Hepatocyte (in vitro differentiated cells): ENCODE data around the gene CTNNA3. TPM values are rescaled to one million over a fixed set of nuclear protein-coding genes. Genes with fewer than 3 reads are reported as not detected.

ENCODE experiments used
- DNase-seq: peaks from one replicate; pipeline ENCODE4 v3.0.0-alpha.2; 2016; ENCODE audit warnings: low spot score
- H2AFZ ChIP-seq: fragments of 200-600 bp; sonication (generic); 2 replicates; pipeline ENCODE4 v1.6.0; 2016; ENCODE audit warnings: antibody characterized with exemption, mild to moderate bottlenecking
- H3K27ac ChIP-seq: fragments of 200-600 bp; sonication (generic); 2 replicates; pipeline ENCODE4 v1.5.1; 2016; ENCODE audit warnings: mild to moderate bottlenecking
- H3K27me3 ChIP-seq: fragments of 200-600 bp; sonication (generic); 2 replicates; pipeline ENCODE4 v1.6.1; 2016
- H3K36me3 ChIP-seq: fragments of 200-600 bp; sonication (generic); replicated peaks from 2 replicates; pipeline ENCODE4 v1.5.1; 2016; ENCODE audit warnings: low read depth; ENCODE audit not compliant: insufficient read depth
- H3K4me1 ChIP-seq: fragments of 200-600 bp; sonication (generic); 2 replicates; pipeline ENCODE4 v1.5.1; 2016; ENCODE audit warnings: mild to moderate bottlenecking, moderate library complexity; ENCODE audit not compliant: insufficient read depth
- H3K4me2 ChIP-seq: fragments of 200-600 bp; sonication (generic); 2 replicates; pipeline ENCODE4 v1.6.0; 2016
- H3K4me3 ChIP-seq: fragments of 200-600 bp; sonication (generic); 2 replicates; pipeline ENCODE4 v1.5.1; 2016; ENCODE audit warnings: mild to moderate bottlenecking
- H3K79me2 ChIP-seq: fragments of 200-600 bp; sonication (generic); 2 replicates; pipeline ENCODE4 v1.6.0; 2017; ENCODE audit warnings: mild to moderate bottlenecking
- H3K9me2 ChIP-seq: fragments of 200-600 bp; sonication (generic); replicated peaks from 2 replicates; pipeline ENCODE4 v1.6.0; 2017; ENCODE audit warnings: mild to moderate bottlenecking; ENCODE audit not compliant: insufficient read depth
- H3K9me3 ChIP-seq: fragments of 200-600 bp; sonication (generic); 2 replicates; pipeline ENCODE4 v1.5.1; 2016; ENCODE audit warnings: low read depth, mild to moderate bottlenecking
- H4K20me1 ChIP-seq: fragments of 200-600 bp; sonication (generic); 2 replicates; pipeline ENCODE4 v1.6.0; 2016; ENCODE audit warnings: mild to moderate bottlenecking; ENCODE audit not compliant: insufficient read depth, poor library complexity, severe bottlenecking
- EZH2 ChIP-seq: fragments of 200-600 bp; sonication (generic); IDR thresholded peaks from 2 replicates; pipeline ENCODE4 v1.6.1; 2016; ENCODE audit warnings: antibody characterized with exemption, mild to moderate bottlenecking, borderline replicate concordance
- EZH2phosphoT487 ChIP-seq: fragments of 200-600 bp; sonication (generic); IDR thresholded peaks from one replicate; pipeline ENCODE4 v1.6.1; 2018; ENCODE audit warnings: antibody characterized with exemption, mild to moderate bottlenecking, low read depth, moderate library complexity; ENCODE audit not compliant: unreplicated experiment, severe bottlenecking
- WGBS: methylation state at CpG from one replicate; pipeline ENCODE4 v1.1.6; 2016; ENCODE audit warnings: low lambda C conversion rate; ENCODE audit errors: missing lambda C conversion rate; 5-methylcytosine and 5-hydroxymethylcytosine counted together
- polyA plus RNA-seq: library from polyadenylated mRNA; unstranded; fragments of >200 nt; fragmentation: Nextera tagmentation; extraction: Ambion mirVana; gene quantifications from 2 replicates; pipeline ENCODE4 v1.2.1, GENCODE V29; 2016
- total RNA-seq: library from RNA; depleted of rRNA; stranded (reverse); fragments of >200 nt; gene quantifications from 2 replicates; pipeline ENCODE4 v1.2.3, GENCODE V29; 2014
- TF ChIP-seq, protein P1 (sequence below): fragments of 200-600 bp; sonication (generic); IDR thresholded peaks from 2 replicates; pipeline ENCODE4 v1.5.1; 2016; ENCODE audit warnings: antibody characterized with exemption, mild to moderate bottlenecking; ENCODE audit not compliant: poor library complexity

CTNNA3 gene
- total and polyA plus RNA-seq, 2 experiments from 2014 or later: 12.9 to 25.9 TPM

DNA sequence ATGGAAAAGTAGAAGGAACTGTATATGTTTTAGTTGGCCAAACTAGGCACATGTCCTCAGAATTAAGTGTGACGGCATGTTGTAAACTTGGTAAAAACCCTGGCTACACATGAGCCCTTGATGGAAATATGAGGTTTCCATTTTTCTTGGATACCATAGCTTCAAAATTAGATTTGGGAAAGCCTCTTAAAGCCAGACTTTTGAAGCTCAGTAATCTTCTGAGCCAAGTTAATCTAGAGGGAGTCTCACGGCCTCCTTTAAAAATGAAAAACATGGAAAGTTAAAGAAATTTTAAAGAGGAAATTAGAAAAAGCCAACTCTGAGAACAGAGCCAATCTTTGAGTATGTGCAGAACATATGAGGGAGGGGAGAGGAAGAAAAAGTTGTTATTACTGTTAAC is 376.0 kb downstream of the CTNNA3 start:
- no peak overlapping the region for H3K4me3 ChIP-seq
- no peaks in the 10 kb centered on the region for H3K79me2 ChIP-seq
- H3K4me1 ChIP-seq: no peaks in the 10 kb centered on the region
- H3K27ac ChIP-seq: no peak overlapping the region
- TF ChIP-seq, protein P1, sequence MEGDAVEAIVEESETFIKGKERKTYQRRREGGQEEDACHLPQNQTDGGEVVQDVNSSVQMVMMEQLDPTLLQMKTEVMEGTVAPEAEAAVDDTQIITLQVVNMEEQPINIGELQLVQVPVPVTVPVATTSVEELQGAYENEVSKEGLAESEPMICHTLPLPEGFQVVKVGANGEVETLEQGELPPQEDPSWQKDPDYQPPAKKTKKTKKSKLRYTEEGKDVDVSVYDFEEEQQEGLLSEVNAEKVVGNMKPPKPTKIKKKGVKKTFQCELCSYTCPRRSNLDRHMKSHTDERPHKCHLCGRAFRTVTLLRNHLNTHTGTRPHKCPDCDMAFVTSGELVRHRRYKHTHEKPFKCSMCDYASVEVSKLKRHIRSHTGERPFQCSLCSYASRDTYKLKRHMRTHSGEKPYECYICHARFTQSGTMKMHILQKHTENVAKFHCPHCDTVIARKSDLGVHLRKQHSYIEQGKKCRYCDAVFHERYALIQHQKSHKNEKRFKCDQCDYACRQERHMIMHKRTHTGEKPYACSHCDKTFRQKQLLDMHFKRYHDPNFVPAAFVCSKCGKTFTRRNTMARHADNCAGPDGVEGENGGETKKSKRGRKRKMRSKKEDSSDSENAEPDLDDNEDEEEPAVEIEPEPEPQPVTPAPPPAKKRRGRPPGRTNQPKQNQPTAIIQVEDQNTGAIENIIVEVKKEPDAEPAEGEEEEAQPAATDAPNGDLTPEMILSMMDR: no peak
- no peak for TF ChIP-seq EZH2phosphoT487
- no peak for TF ChIP-seq EZH2
- H4K20me1 ChIP-seq: no peaks in the 10 kb centered on the region
- H3K36me3 ChIP-seq: no peaks in the 10 kb centered on the region
- no peaks in the 10 kb centered on the region for H3K27me3 ChIP-seq
- 41% methylated on average over 2 of the region's 2 CpGs for WGBS
- H3K4me2 ChIP-seq: no peak overlapping the region
- H3K9me3 ChIP-seq: no peaks in the 10 kb centered on the region
- H3K9me2 ChIP-seq: no peaks in the 10 kb centered on the region
- no peak overlapping the region for H2AFZ ChIP-seq
- no peak for DNase-seq

DNA sequence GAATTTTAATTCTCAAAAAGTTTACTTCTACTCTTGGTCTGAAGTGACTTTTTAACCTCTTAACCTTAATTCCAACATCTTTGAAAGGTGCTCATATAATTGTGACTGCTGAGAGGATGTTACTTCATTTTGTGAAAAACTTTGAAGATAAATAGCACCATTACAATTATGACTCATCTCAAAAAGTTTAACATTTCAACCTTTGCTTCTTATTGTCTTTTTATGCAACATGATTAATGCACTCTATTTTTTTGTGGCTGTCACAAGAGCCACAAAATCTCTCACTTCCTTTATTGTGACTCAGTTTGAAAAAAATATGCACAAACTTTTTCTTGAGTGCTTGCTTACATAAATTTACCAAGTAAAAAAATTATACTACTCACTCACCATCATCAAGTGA is 387.1 kb downstream of the CTNNA3 start:
- Histone ChIP-seq H3K27ac (no peak overlapping the region), H3K9me3 (no peaks in the 10 kb centered on the region), H3K4me2 (no peak overlapping the region), H3K79me2 (no peaks in the 10 kb centered on the region), H3K4me1 (no peaks in the 10 kb centered on the region), H3K4me3 (no peak overlapping the region), H3K36me3 (no peaks in the 10 kb centered on the region), H4K20me1 (no peaks in the 10 kb centered on the region), H2AFZ (no peak overlapping the region), H3K27me3 (no peaks in the 10 kb centered on the region), H3K9me2 (no peaks in the 10 kb centered on the region)
- DNase-seq: no peak
- TF ChIP-seq, protein P1: no peak
- TF ChIP-seq EZH2phosphoT487 (no peak), EZH2 (no peak)

DNA sequence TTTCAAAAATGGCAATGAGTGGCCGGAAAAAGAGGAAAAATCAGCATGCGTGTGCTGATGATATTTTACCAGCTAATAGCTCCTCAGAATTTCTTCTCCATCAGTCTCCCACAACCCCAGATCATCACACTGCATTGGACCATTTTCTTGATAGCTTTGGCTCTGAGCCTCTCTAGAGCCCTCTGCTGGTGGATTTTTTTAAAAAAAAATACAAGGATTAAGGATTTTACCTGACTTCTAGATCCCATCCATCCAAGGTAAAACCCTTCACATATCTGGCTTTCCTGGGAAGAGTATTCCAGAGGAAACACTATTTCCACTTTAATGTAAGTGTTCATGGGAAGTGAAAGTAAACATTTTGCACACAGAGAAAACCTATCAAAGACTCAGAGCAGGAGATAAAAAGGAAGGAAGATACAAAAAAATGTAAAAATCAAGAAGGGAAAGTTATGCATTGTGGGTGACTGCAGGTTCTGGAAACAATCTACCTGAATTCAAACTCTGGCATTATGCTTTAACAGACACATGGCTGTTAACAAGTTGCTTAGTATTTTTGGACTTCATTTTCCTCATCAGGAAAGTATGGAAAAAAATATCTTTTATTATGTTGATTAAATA is 389.3 kb downstream of the CTNNA3 start:
- H3K36me3 ChIP-seq: no peaks in the 10 kb centered on the region
- peak; percentile 40 for DNase-seq
- H3K27ac ChIP-seq: no peak overlapping the region
- no peak overlapping the region for H3K4me2 ChIP-seq
- no peaks in the 10 kb centered on the region for H3K4me1 ChIP-seq
- H3K9me3 ChIP-seq: no peaks in the 10 kb centered on the region
- H3K79me2 ChIP-seq: no peaks in the 10 kb centered on the region
- no peaks in the 10 kb centered on the region for H3K27me3 ChIP-seq
- WGBS: 79% methylated on average over 2 of the region's 2 CpGs
- H4K20me1 ChIP-seq: no peaks in the 10 kb centered on the region
- H3K4me3 ChIP-seq: no peak overlapping the region
- H2AFZ ChIP-seq: no peak overlapping the region
- H3K9me2 ChIP-seq: no peaks in the 10 kb centered on the region
- TF ChIP-seq EZH2: no peak
- TF ChIP-seq, protein P1: peak; percentile 53

DNA sequence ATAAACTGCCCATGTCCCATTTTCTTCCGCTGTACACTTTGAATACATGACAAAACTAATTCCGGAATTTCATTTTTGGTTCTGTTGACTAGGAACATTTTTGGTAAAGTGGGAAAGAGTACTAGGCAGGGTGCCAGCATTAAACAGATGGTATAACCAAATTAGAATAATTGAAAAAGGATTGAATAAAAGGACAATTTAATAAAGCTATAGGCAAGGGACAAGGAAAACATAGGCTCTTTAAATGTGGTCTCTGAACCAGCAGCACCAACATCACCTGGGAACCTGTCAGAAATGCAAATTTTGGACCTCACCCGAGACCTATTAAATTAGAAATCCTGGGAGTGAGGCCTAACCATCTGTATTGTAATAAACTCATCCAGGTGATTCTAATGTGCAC is 393.3 kb downstream of the CTNNA3 start:
- no peak for DNase-seq
- Histone ChIP-seq H4K20me1 (no peaks in the 10 kb centered on the region), H3K27me3 (no peaks in the 10 kb centered on the region), H3K27ac (no peak overlapping the region), H3K79me2 (no peaks in the 10 kb centered on the region), H2AFZ (no peak overlapping the region), H3K9me3 (no peaks in the 10 kb centered on the region), H3K9me2 (no peaks in the 10 kb centered on the region), H3K4me1 (no peaks in the 10 kb centered on the region), H3K4me2 (no peak overlapping the region), H3K4me3 (no peak overlapping the region), H3K36me3 (no peaks in the 10 kb centered on the region)
- no peak for TF ChIP-seq EZH2
- TF ChIP-seq EZH2phosphoT487: no peak
- TF ChIP-seq, protein P1: no peak
- 93% methylated on average over 3 of the region's 3 CpGs for WGBS
